Prostate gland (tissue), 2 donors: ENCODE data around the gene NEK6. TPM values are rescaled to one million over a fixed set of nuclear protein-coding genes. Genes with fewer than 3 reads are reported as not detected.

ENCODE experiments used
- DNase-seq: peaks from one replicate; pipeline ENCODE4 v3.0.0-alpha.2; 2019; ENCODE audit warnings: low spot score
- H3K27ac ChIP-seq, 2 donors: fragments of 200-600 bp; sonication (generic); 2 replicates each; pipeline ENCODE4 v1.5.1; 2017 to 2019
- H3K27me3 ChIP-seq: fragments of 200-600 bp; sonication (generic); replicated peaks from 2 replicates; pipeline ENCODE4 v1.5.1; 2019; ENCODE audit not compliant: insufficient read depth
- H3K36me3 ChIP-seq, 2 donors: fragments of 200-600 bp; sonication (generic); 1 replicate in 1 of 2; 2 replicates in 1 of 2; pipeline versions ENCODE4 v1.5.1 to v1.8.1; 2017 to 2019
- H3K4me1 ChIP-seq: fragments of 200-600 bp; sonication (generic); replicated peaks from 2 replicates; pipeline ENCODE4 v1.5.1; 2019
- H3K4me3 ChIP-seq, 2 donors: fragments of 200-600 bp; sonication (generic); 2 replicates each; pipeline ENCODE4 v1.5.1; 2017 to 2019
- H3K9me3 ChIP-seq: fragments of 200-600 bp; sonication (generic); 2 replicates; pipeline ENCODE4 v1.5.1; 2017
- CTCF ChIP-seq, 4 experiments: fragments of 200-600 bp in 2 of 4; fragments of 450-650 bp in 2 of 4; sonication (generic) in 2 of 4; IDR thresholded peaks; 1 replicate in 3 of 4; 2 replicates in 1 of 4; pipeline ENCODE4 v1.5.1; 2016 to 2019; ENCODE audit warnings: antibody characterized with exemption in 4 of 4, mild to moderate bottlenecking in 2 of 4, moderate library complexity in 2 of 4
- POLR2A ChIP-seq: fragments of 450-650 bp; IDR thresholded peaks from one replicate; pipeline ENCODE4 v1.6.1; 2016; ENCODE audit warnings: antibody characterized with exemption, mild to moderate bottlenecking
- POLR2AphosphoS5 ChIP-seq: sonication (generic); formaldehyde crosslinking; IDR thresholded peaks from one replicate; pipeline ENCODE4 v1.6.1; 2017; ENCODE audit warnings: antibody characterized with exemption
- WGBS: methylation state at CpG from one replicate; pipeline ENCODE4 v1.1.5; 2018; 5-methylcytosine and 5-hydroxymethylcytosine counted together
- intact Hi-C: fragments of 100-400 bp; cut with DNase I; formaldehyde crosslinking; loops from one replicate; pipeline ENCODE4 v1.14.2; 2022
- total RNA-seq, 2 donors: library from RNA; depleted of rRNA; stranded (reverse); fragments of >200 nt; gene quantifications; one replicate each; pipeline ENCODE4 v1.1.0, GENCODE V29; 2016

Gene NEK6
- total RNA-seq, 2 donors from 2014 or later = 32.3 to 44.2 TPM

- DNase-seq = no peak
- H3K27me3 ChIP-seq = no peaks in the 10 kb centered on the region
- H3K9me3 ChIP-seq = no peaks in the 10 kb centered on the region
- no peak overlapping the region for H3K4me3 ChIP-seq
- H3K36me3 ChIP-seq = no peaks in the 10 kb centered on the region
- WGBS = 66% methylated on average over 12 of the region's 12 CpGs
- H3K27ac ChIP-seq = no peak overlapping the region
- TF ChIP-seq POLR2A (no peak), POLR2AphosphoS5 (no peak), CTCF (IDR thresholded peaks at IDR 0.05) (no peak)
- intact Hi-C loops = loop anchor here (5.0 kb wide), 1 partner anchor 36 kb away; the partner anchor contains the start of gene NEK6
- H3K4me1 ChIP-seq = peaks cover 14% of the 10 kb centered on the region
These were observed 35.2 kb downstream of the NEK6 start for GRCh38 chr9:124292696-124293593.

- Histone ChIP-seq H3K9me3 (no peaks in the 10 kb centered on the region), H3K27ac (no peak overlapping the region), H3K4me3 (no peak overlapping the region), H3K4me1 (peaks cover 14% of the 10 kb centered on the region), H3K27me3 (no peaks in the 10 kb centered on the region), H3K36me3 (no peaks in the 10 kb centered on the region)
- WGBS = 79% methylated on average over 17 of the region's 17 CpGs
- intact Hi-C loops = loop anchor here (5.0 kb wide), 1 partner anchor 37 kb away; the partner anchor contains the start of gene NEK6
- TF ChIP-seq CTCF (IDR thresholded peaks at IDR 0.05) = no peak
- TF ChIP-seq POLR2AphosphoS5 = no peak
- no peak for TF ChIP-seq POLR2A
- DNase-seq = no peak
These were observed 36.2 kb downstream of the NEK6 start for GRCh38 chr9:124293718-124294506.

- peak overlapping the region in 1 of 2 donors; percentile 12 for H3K27ac ChIP-seq
- 72% methylated on average over 18 of the region's 18 CpGs for WGBS
- H3K9me3 ChIP-seq = no peaks in the 10 kb centered on the region
- H3K4me3 ChIP-seq = no peak overlapping the region
- no peak for TF ChIP-seq CTCF (IDR thresholded peaks at IDR 0.05)
- no peak for TF ChIP-seq POLR2AphosphoS5
- TF ChIP-seq POLR2A = no peak
- DNase-seq = no peak
- no peaks in the 10 kb centered on the region for H3K36me3 ChIP-seq
- intact Hi-C loops = no loop called here
- no peaks in the 10 kb centered on the region for H3K27me3 ChIP-seq
- peaks cover 14% of the 10 kb centered on the region for H3K4me1 ChIP-seq
These were observed 37.5 kb downstream of the NEK6 start for GRCh38 chr9:124295159-124295794.

GRCh38 chr9:124296094-124296493, 38.3 kb downstream of the NEK6 start:
- whole genome bisulfite sequencing = 40% methylated on average over 8 of the region's 8 CpGs
- no peak overlapping the region for H3K4me3 ChIP-seq
- intact Hi-C loops = no loop called here
- TF ChIP-seq POLR2A = no peak
- no peak for TF ChIP-seq POLR2AphosphoS5
- TF ChIP-seq CTCF (IDR thresholded peaks at IDR 0.05) = no peak
- H3K4me1 ChIP-seq = peaks cover 14% of the 10 kb centered on the region
- no peaks in the 10 kb centered on the region for H3K27me3 ChIP-seq
- H3K36me3 ChIP-seq = no peaks in the 10 kb centered on the region
- DNase-seq = no peak
- H3K9me3 ChIP-seq = no peaks in the 10 kb centered on the region
- H3K27ac ChIP-seq = peak overlapping the region in 1 of 2 donors; percentile 12
